HG02852 (cell line): ENCODE results near the gene BRWD1.
"Not testable (repeated sequence)": the region's sequence is repeated elsewhere in the genome, so short reads cannot be mapped to it uniquely, and the experiment has no call there.

Experiments
- ATAC-seq: cut with Tn5 transposase; IDR thresholded peaks from one replicate; pipeline ENCODE4 v1.9.1; 2021; ENCODE audit warnings: mild to moderate bottlenecking, moderate library complexity; ENCODE audit not compliant: unreplicated experiment

The BRWD1 gene

DNA sequence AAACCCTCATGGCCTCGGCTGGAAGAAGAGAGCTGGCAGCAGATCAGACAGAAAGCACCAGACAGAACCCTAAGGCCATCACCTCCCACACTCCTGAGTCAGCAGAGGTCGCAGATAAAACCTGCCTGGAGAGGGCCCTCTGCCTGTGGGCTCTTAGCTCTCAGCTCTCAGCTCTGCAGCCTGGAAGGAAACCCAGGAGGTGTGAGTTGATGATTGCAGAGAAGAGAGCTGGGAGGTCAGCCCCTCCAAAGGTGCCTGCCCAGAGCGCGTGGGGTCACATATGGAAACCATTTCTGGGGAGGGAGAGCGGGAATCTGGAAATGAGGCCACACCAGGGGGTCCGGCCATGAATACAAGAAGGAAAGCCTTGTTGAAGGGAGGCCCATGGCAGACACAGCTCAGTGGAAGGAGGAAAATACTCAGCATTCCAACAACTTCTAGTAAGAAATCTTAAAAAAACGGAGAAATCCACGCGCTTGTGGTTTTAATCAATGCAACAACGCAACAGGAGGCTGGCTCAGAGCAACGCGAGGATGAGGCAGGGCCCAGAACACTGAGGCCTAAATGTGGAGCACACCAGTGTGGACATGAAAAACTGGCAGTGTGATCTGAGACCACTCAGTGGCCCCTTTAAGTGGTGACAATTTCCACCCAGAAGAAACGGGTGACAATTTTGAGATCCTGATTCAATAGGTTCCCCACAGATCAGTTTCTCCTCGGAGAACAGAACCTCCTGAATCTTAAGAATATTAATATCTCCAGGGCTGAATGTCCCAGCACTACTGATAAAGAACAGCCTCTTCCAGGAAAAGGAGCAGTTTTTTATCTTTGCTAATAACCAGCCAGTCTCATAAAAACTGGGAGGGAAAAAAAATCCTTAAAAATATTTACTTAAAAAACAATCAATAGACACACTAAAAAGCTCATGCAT lies 175.9 kb downstream of the BRWD1 start:
- no peak for ATAC-seq

GRCh38 chr21:39136711-39137110 lies 176.7 kb downstream of the BRWD1 start:
- ATAC-seq = no peak

DNA sequence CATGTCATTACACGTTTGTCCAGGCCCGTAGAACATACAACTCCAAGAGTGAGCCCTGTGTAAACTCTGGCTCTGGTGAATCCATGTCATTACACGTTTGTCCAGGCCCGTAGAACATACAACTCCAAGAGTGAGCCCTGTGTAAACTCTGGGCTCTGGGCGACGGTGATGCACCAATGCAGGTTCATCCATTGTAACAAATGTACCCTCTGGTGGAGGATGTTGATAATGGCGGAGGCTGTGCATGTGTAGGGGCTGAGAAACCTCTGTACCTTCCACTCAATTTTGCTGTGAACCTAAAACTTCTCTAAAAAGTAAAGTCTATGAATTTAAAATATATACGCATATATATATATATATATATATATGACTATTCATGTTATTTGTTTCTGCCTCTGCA lies 177.3 kb downstream of the BRWD1 start:
- not testable (repeated sequence) for ATAC-seq

DNA sequence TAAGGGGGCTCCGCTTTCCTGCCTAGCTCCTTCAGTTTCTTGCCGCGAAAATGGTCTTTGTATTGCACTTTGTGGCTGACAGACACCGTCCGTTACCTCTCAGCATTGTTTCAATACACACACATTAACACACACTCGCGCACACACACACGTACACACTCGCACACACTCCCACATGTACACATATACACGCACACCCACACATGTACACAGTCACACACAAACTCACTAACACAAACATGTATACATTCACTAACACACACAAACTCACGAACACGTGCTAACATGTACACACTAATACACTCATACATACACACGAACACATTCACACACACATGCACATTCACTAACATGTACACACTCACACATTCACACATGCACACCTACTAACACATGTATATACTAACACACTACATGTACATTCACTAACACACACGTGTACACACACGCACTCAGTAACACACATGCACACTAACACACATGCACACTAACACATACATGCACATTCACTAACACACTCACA lies 179.1 kb downstream of the BRWD1 start:
- ATAC-seq = no peak
